Upper lobe of right lung (tissue), 1 donor: ENCODE data around the gene SLC6A3. TPM values are rescaled to one million over a fixed set of nuclear protein-coding genes. Genes with fewer than 3 reads are reported as not detected.

Source experiments
- ATAC-seq: fragments of 200-7000 bp; cut with Tn5 transposase; one replicate; pipeline ENCODE4 v1.9.1; 2020; ENCODE audit warnings: mild to moderate bottlenecking, moderate library complexity
- DNase-seq: peaks from one replicate; pipeline ENCODE4 v3.0.0-alpha.2; 2020
- H3K27ac ChIP-seq: fragments of 200-600 bp; one replicate; pipeline ENCODE4 v1.8.0; 2022
- H3K27me3 ChIP-seq: fragments of 200-600 bp; one replicate; pipeline ENCODE4 v1.8.0; 2022; ENCODE audit warnings: mild to moderate bottlenecking
- H3K36me3 ChIP-seq: fragments of 200-600 bp; one replicate; pipeline ENCODE4 v1.8.0; 2022
- H3K4me1 ChIP-seq: fragments of 200-600 bp; one replicate; pipeline ENCODE4 v1.8.0; 2022
- H3K4me3 ChIP-seq: fragments of 200-600 bp; one replicate; pipeline ENCODE4 v1.8.0; 2022; ENCODE audit warnings: mild to moderate bottlenecking
- H3K9me3 ChIP-seq: fragments of 200-600 bp; one replicate; pipeline ENCODE4 v1.8.0; 2022
- CTCF ChIP-seq: fragments of 200-600 bp; IDR thresholded peaks from one replicate; pipeline ENCODE4 v1.8.0; 2022; ENCODE audit warnings: antibody characterized with exemption
- intact Hi-C: fragments of 100-400 bp; cut with DNase I; formaldehyde crosslinking; loops from one replicate; pipeline ENCODE4 v1.11.0; 2022
- total RNA-seq: library from RNA; stranded (reverse); fragmentation: NEBNext Ultra II Directional; extraction: Animal tissue kit (Norgen Biotek cat#: 25700); gene quantifications from one replicate; pipeline ENCODE4 v1.2.1, GENCODE V29; 2021
- donor health status: DM: no; HTN: yes; CAD: no; lungs with severe emphysema.

SLC6A3 gene
- total RNA-seq, 1 donor from 2014 or later, result 0.52 TPM

GRCh38 chr5:1370006-1370405 lies 75.2 kb downstream of the SLC6A3 start:
- no peak overlapping the region for H3K4me3 ChIP-seq
- intact Hi-C loops, result no loop called here
- no peaks in the 10 kb centered on the region for H3K36me3 ChIP-seq
- no peak overlapping the region for H3K27ac ChIP-seq
- DNase-seq (no peak), ATAC-seq (no peak)
- H3K9me3 ChIP-seq, result no peaks in the 10 kb centered on the region
- no peaks in the 10 kb centered on the region for H3K4me1 ChIP-seq
- TF ChIP-seq CTCF, result no peak
- H3K27me3 ChIP-seq, result no peaks in the 10 kb centered on the region

GRCh38 chr5:1368756-1369155 lies 76.5 kb downstream of the SLC6A3 start:
- H3K27me3 ChIP-seq, result peaks cover 5% of the 10 kb centered on the region
- DNase-seq, result no peak
- intact Hi-C loops, result no loop called here
- no peak overlapping the region for H3K4me3 ChIP-seq
- no peaks in the 10 kb centered on the region for H3K36me3 ChIP-seq
- ATAC-seq, result no peak
- H3K9me3 ChIP-seq, result no peaks in the 10 kb centered on the region
- no peak for TF ChIP-seq CTCF
- H3K27ac ChIP-seq, result no peak overlapping the region
- H3K4me1 ChIP-seq, result no peaks in the 10 kb centered on the region

GRCh38 chr5:1368236-1368635 lies 77.0 kb downstream of the SLC6A3 start:
- no peaks in the 10 kb centered on the region for H3K36me3 ChIP-seq
- DNase-seq (no peak), ATAC-seq (no peak)
- no peak overlapping the region for H3K27ac ChIP-seq
- H3K27me3 ChIP-seq, result peaks cover 10% of the 10 kb centered on the region
- intact Hi-C loops, result no loop called here
- H3K4me3 ChIP-seq, result no peak overlapping the region
- TF ChIP-seq CTCF, result no peak
- no peaks in the 10 kb centered on the region for H3K4me1 ChIP-seq
- H3K9me3 ChIP-seq, result no peaks in the 10 kb centered on the region

- no peak for DNase-seq
- Histone ChIP-seq H3K4me1 (no peaks in the 10 kb centered on the region), H3K27ac (no peak overlapping the region), H3K27me3 (peaks cover 14% of the 10 kb centered on the region), H3K36me3 (no peaks in the 10 kb centered on the region), H3K4me3 (no peak overlapping the region), H3K9me3 (no peaks in the 10 kb centered on the region)
- ATAC-seq, result no peak
- no peak for TF ChIP-seq CTCF
- intact Hi-C loops, result no loop called here
Measured at GRCh38 chr5:1367149-1367548, 78.1 kb downstream of the SLC6A3 start.

- Histone ChIP-seq H3K4me1 (no peaks in the 10 kb centered on the region), H3K4me3 (no peak overlapping the region), H3K27ac (no peak overlapping the region), H3K36me3 (no peaks in the 10 kb centered on the region), H3K27me3 (peaks cover 14% of the 10 kb centered on the region), H3K9me3 (no peaks in the 10 kb centered on the region)
- ATAC-seq (no peak), DNase-seq (no peak)
- no peak for TF ChIP-seq CTCF
- intact Hi-C loops, result no loop called here
Measured at GRCh38 chr5:1366514-1366913, 78.7 kb downstream of the SLC6A3 start.

GRCh38 chr5:1364211-1364610 lies 81.0 kb downstream of the SLC6A3 start:
- Histone ChIP-seq H3K36me3 (no peaks in the 10 kb centered on the region), H3K27ac (no peak overlapping the region), H3K4me3 (no peak overlapping the region), H3K4me1 (no peaks in the 10 kb centered on the region), H3K9me3 (no peaks in the 10 kb centered on the region), H3K27me3 (peaks cover 30% of the 10 kb centered on the region)
- no peak for DNase-seq
- no peak for TF ChIP-seq CTCF
- intact Hi-C loops, result no loop called here
- ATAC-seq, result no peak
